Spleen (tissue), 13 donors: ENCODE results near the gene TMCO4. TPM values are rescaled to one million over a fixed set of nuclear protein-coding genes. Genes with fewer than 3 reads are reported as not detected.
A peak's percentile ranks its signal among the peaks of the same experiment; 100 is the strongest.
"Not testable (repeated sequence)": the region's sequence is repeated elsewhere in the genome, so short reads cannot be mapped to it uniquely, and the experiment has no call there.

Experiments
- DNase-seq: peaks from one replicate; pipeline ENCODE4 v3.0.0-alpha.2; 2020
- H3K27ac ChIP-seq, 8 donors: fragments of 200-600 bp; sonication (generic) in 7 of 8; 1 replicate in 4 of 8; 2 replicates in 4 of 8; pipeline versions ENCODE4 v1.5.0 to v1.8.0; 2016 to 2021; ENCODE audit warnings: inconsistent platforms in 4 of 8, mild to moderate bottlenecking in 4 of 8, moderate library complexity in 1 of 8
- H3K27me3 ChIP-seq, 7 donors: fragments of 200-600 bp; sonication (generic) in 6 of 7; replicated peaks in 1 of 7; 1 replicate in 4 of 7; 2 replicates in 3 of 7; pipeline versions ENCODE4 v1.5.0 to v1.8.0; 2016 to 2021; ENCODE audit warnings: inconsistent platforms in 3 of 7, mild to moderate bottlenecking in 1 of 7
- H3K36me3 ChIP-seq, 6 donors: fragments of 200-600 bp; sonication (generic) in 5 of 6; 1 replicate in 4 of 6; 2 replicates in 2 of 6; pipeline versions ENCODE4 v1.5.0 to v1.8.0; 2016 to 2021; ENCODE audit warnings: inconsistent platforms in 2 of 6
- H3K4me1 ChIP-seq, 6 donors: fragments of 200-600 bp; sonication (generic) in 5 of 6; 1 replicate in 3 of 6; 2 replicates in 3 of 6; pipeline versions ENCODE4 v1.5.0 to v1.8.0; 2016 to 2021; ENCODE audit warnings: inconsistent platforms in 3 of 6
- H3K4me3 ChIP-seq, 8 donors: fragments of 200-600 bp; sonication (generic) in 7 of 8; 1 replicate in 4 of 8; 2 replicates in 4 of 8; pipeline versions ENCODE4 v1.5.0 to v1.8.0; 2016 to 2021; ENCODE audit warnings: inconsistent platforms in 4 of 8, mild to moderate bottlenecking in 4 of 8, moderate library complexity in 2 of 8
- H3K9me3 ChIP-seq, 8 donors: fragments of 200-600 bp; sonication (generic) in 7 of 8; 1 replicate in 4 of 8; 2 replicates in 4 of 8; pipeline versions ENCODE4 v1.5.0 to v1.8.0; 2016 to 2021; ENCODE audit warnings: inconsistent platforms in 4 of 8
- CTCF ChIP-seq, 11 experiments: fragments of 200-600 bp in 7 of 11; fragments of 450-650 bp in 4 of 11; sonication (generic) in 4 of 11; IDR thresholded peaks in 8 of 11; conservative IDR thresholded peaks in 3 of 11; 1 replicate in 7 of 11; 2 replicates in 4 of 11; pipeline versions ENCODE4 v1.4.0 to v1.8.0; 2016 to 2021; ENCODE audit warnings: antibody characterized with exemption in 11 of 11, inconsistent platforms in 4 of 11, mild to moderate bottlenecking in 1 of 11
- POLR2A ChIP-seq, 3 donors: fragments of 450-650 bp; IDR thresholded peaks; one replicate each; pipeline ENCODE4 v1.5.1; 2017; ENCODE audit warnings: antibody characterized with exemption in 3 of 3, mild to moderate bottlenecking in 1 of 3
- POLR2AphosphoS5 ChIP-seq, 3 donors: sonication (generic); formaldehyde crosslinking; IDR thresholded peaks; one replicate each; pipeline ENCODE4 v1.5.1; 2017; ENCODE audit warnings: antibody characterized with exemption in 3 of 3
- WGBS, 5 donors: extraction: QIAGEN DNeasy Blood & Tissue Kit in 3 of 5; methylation state at CpG; one replicate each; pipeline versions ENCODE4 v1.1.5 to v1.1.7; 2013 to 2018; 5-methylcytosine and 5-hydroxymethylcytosine counted together
- intact Hi-C: fragments of 100-400 bp; cut with DNase I; formaldehyde crosslinking; loops from one replicate; pipeline ENCODE4 v1.15.0; 2023; ENCODE audit warnings: low total_unique reads
- long read RNA-seq, 2 donors: transcript quantifications; one replicate each; lab custom pipeline, GENCODE V29; 2026
- polyA plus RNA-seq, 3 donors: library from polyadenylated mRNA; stranded (reverse); fragments of 200-250 nt; gene quantifications; one replicate each; pipeline ENCODE4 v1.2.1, GENCODE V29; 2013
- total RNA-seq, 7 donors: library from RNA; depleted of rRNA in 3 of 7; stranded (reverse); fragments of >200 nt in 3 of 7; fragmentation: NEBNext Ultra II Directional in 4 of 7; extraction: Animal tissue kit (Norgen Biotek cat#: 25700) in 4 of 7; gene quantifications; one replicate each; pipeline versions ENCODE4 v1.1.0 to v1.2.1, GENCODE V29; 2016 to 2021
- donor health status: healthy with polysubstance abuse.
- donor health status: DM: no; HTN: no; CAD: no; lungs with moderate emphysema.
- donor health status: DM: no; HTN: no; CAD: no.
- donor health status: Bipolar disorder and iron deficiency.
- donor health status: healthy.
- donor health status: DM: no; HTN: no; CAD: no.
- donor health status: DM: yes; HTN: yes; CAD: no.

TMCO4 gene
- total RNA-seq = 10 to 100 TPM; 22.1 to 40.8 (median 32.8) TPM
- polyA plus RNA-seq = 10 to 100 TPM; 15.4 to 24.4 (median 18.9) TPM
- long read RNA-seq, donor 1, partial matches to known transcripts = 0 of 1 reads
- long read RNA-seq, donor 1, other reads (novel, unspliced or antisense) = 0 of 1 reads
- long read RNA-seq, donor 2 = 0 reads

DNA sequence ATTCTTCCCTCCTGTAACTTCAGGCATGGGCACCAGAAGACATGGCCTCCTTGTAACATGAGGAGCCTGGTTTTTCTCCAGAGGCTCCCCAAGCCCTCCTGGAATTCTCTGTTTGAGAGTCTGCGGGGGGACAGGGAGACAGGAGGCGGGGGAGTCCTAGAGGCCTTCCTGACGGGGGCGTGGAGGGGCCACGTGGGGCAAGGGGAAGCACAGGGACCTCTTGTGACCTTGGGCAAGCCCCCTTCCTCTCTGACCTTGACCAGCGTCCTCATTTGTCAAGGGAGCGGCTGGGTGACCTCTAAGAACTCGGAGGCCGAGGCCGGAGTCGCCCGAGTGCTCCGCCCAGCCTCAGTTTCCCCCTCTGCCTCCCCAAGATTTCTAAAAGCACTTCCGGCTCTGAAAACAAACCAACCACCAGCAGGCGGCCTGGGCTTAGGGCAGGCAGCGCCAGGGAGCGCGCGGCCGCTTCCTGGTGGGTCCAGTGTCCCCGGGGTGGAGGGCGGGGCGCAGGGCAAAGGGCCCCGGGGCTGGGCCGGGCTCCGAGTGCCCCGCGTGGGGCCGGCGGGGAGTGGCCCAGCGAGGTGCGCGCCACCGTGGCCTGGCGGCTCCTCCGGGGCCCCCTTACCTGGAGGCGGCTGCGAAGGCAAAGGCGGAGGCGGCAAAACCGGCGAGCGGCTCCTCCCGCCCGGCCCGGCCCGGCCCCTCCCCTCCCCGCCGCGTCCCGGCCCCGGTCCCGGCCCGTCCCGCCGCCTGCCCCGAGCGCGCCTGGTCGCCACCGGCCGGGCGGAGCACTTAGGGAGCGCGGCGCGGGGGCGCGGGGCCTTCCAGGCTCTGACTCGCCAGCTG is at the start of gene TMCO4:
Gene TMCO4, minus strand, starts transcription at position 687 of the 846 bp plus-strand sequence. CDS start 19,158 bp downstream, outside the sequence.
- no peaks in the 10 kb centered on the region for H3K27me3 ChIP-seq

GRCh38 chr1:19849307-19849706 is 49.6 kb upstream of the TMCO4 start:
- H3K36me3 ChIP-seq, H3K4me3 ChIP-seq, H3K9me3 ChIP-seq, H3K4me1 ChIP-seq, intact Hi-C loops, DNase-seq, H3K27ac ChIP-seq: not testable (repeated sequence)
- peaks cover 0 to 16% (median 0%) of the 10 kb centered on the region in 7 donors for H3K27me3 ChIP-seq
- WGBS, 5 donors = 70 to 80% (median 77%) methylated on average over 3 of the region's 3 CpGs

More for the DNA sequence above, at the start of gene TMCO4:
- Histone ChIP-seq H3K27ac (peak within 1 kb of the TSS; percentile 24 to 93 (median 89)), H3K9me3 (no peaks in the 10 kb centered on the region), H3K4me1 (peaks cover 9 to 43% (median 27%) of the 10 kb centered on the region in 6 donors), H3K36me3 (peaks cover 0 to 25% (median 0%) of the 10 kb centered on the region in 6 donors), H3K4me3 (peak within 1 kb of the TSS; percentile 72 to 93 (median 80))
- intact Hi-C loops = no loop called here
- WGBS, 5 donors = 1 to 4% (median 1%) methylated on average over 24 to 70 of the region's 70 CpGs
- peak in 1 of 3 donors; percentile 7 for TF ChIP-seq POLR2A (IDR thresholded peaks at IDR 0.05)
- TF ChIP-seq CTCF (IDR thresholded peaks at IDR 0.05 in 8 of 11, conservative IDR thresholded peaks at IDR 0.05 in 3 of 11) = peak in 8 of 11 experiments; percentile 18 to 51 (median 35)
- peak; percentile 54 to 76 (median 76) for TF ChIP-seq POLR2AphosphoS5 (IDR thresholded peaks at IDR 0.05)
- DNase-seq = peak; percentile 90

GRCh38 chr1:19847334-19847733 is 47.6 kb upstream of the TMCO4 start:
- WGBS, 5 donors = 82 to 93% (median 89%) methylated on average over 9 of the region's 9 CpGs

DNA sequence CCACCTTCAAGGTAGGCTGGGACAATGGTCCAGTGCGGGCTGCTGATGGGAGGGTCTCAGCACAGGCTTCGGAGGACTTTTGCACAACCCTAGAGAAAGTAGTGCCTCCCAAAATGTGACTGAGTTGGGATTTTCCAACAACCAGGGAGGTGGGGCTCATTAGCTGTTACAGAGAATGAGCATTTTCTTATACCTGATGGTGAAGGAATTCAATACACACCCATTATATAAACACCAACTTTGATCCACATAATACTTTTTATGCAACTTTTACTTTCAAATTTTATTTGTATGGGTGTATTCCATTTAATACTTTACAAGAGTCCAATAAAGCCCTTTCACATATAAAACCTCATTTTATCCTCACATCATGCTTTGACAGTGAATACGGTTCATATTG is 46.6 kb upstream of the TMCO4 start:
- intact Hi-C loops = no loop called here
- no peak overlapping the region for H3K27ac ChIP-seq
- TF ChIP-seq POLR2AphosphoS5 (IDR thresholded peaks at IDR 0.05) = no peak
- no peak for TF ChIP-seq CTCF (IDR thresholded peaks at IDR 0.05 in 8 of 11, conservative IDR thresholded peaks at IDR 0.05 in 3 of 11)
- no peak for TF ChIP-seq POLR2A (IDR thresholded peaks at IDR 0.05)

More at GRCh38 chr1:19847334-19847733, 47.6 kb upstream of the TMCO4 start:
- intact Hi-C loops, H3K36me3 ChIP-seq, H3K9me3 ChIP-seq, H3K4me1 ChIP-seq, H3K4me3 ChIP-seq, H3K27ac ChIP-seq, DNase-seq: not testable (repeated sequence)
- H3K27me3 ChIP-seq = peaks cover 0 to 16% (median 0%) of the 10 kb centered on the region in 7 donors

GRCh38 chr1:19845555-19845954 is 45.8 kb upstream of the TMCO4 start:
- TF ChIP-seq POLR2A (IDR thresholded peaks at IDR 0.05) (no peak), POLR2AphosphoS5 (IDR thresholded peaks at IDR 0.05) (no peak), CTCF (IDR thresholded peaks at IDR 0.05 in 8 of 11, conservative IDR thresholded peaks at IDR 0.05 in 3 of 11) (no peak)
- Histone ChIP-seq H3K36me3 (no peaks in the 10 kb centered on the region), H3K9me3 (no peaks in the 10 kb centered on the region), H3K4me3 (no peak overlapping the region), H3K4me1 (peaks cover 0 to 7% (median 2%) of the 10 kb centered on the region in 6 donors), H3K27me3 (peaks cover 0 to 16% (median 0%) of the 10 kb centered on the region in 7 donors), H3K27ac (no peak overlapping the region)
- 90 to 96% (median 94%) methylated on average over 8 of the region's 8 CpGs for WGBS, 5 donors
- intact Hi-C loops = no loop called here
- no peak for DNase-seq

More for the DNA sequence above, 46.6 kb upstream of the TMCO4 start:
- DNase-seq = no peak
- Histone ChIP-seq H3K36me3 (no peaks in the 10 kb centered on the region), H3K9me3 (no peaks in the 10 kb centered on the region), H3K4me3 (no peak overlapping the region), H3K27me3 (peaks cover 0 to 16% (median 0%) of the 10 kb centered on the region in 7 donors), H3K4me1 (peaks cover 0 to 7% (median 2%) of the 10 kb centered on the region in 6 donors)
- WGBS, 5 donors = 92 to 100% (median 96%) methylated on average over 3 of the region's 3 CpGs
